Urothelium cell line (cell line): ENCODE measurements around the gene SLC8A1.

Experiments used
- DNase-seq: peaks from one replicate; pipeline ENCODE4 v3.0.0; 2011; ENCODE audit warnings: low spot score, mixed read lengths
- FAIRE-seq: peaks from 2 replicates; lab custom pipeline; 2011; peaks lifted over from hg19 to GRCh38; lab: Jason Lieb, UNC

Gene SLC8A1

DNA sequence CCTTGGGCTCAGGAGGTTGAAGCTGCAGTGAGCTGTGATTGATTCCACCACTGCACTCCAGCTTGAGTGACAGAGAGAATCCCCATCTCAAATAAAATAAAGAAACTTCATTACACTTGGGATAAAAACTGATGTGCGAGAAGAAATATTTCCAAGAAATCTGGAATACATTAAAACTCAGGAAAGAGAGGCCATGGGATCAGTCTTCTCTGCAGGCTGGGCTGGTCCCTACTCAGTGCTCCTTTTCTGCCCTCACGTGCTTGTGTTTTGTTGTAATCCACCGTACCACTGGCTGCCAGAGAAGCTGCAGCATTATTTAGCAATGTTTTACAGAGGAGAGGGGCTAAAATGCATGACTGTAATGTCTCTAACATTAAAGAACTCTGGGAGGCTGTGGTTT, 282.0 kb downstream of the SLC8A1 start:
- DNase-seq (no peak), FAIRE-seq (no peak)

GRCh38 chr2:40169430-40169829, 282.5 kb downstream of the SLC8A1 start:
- FAIRE-seq, result no peak

DNA sequence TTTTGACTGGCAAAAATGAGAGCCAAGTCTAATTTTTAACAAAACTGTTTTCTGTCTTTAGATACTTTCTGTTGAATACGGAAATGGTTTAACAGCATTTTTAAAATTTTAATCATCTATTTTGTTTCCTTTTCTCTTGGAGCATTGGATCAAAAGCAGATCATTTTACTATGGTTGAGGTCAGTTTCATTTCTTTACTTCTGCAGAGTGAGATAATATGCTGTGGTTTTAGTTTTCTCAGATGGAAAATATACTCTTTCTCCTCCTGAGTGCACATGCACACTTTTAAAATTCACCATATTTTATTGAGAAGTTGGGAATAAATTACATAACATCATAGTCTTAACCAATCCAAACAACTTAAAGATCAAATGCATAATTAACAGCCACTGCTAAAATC, 283.3 kb downstream of the SLC8A1 start:
- FAIRE-seq, result no peak

More at GRCh38 chr2:40169430-40169829, 282.5 kb downstream of the SLC8A1 start:
- no peak for DNase-seq

DNA sequence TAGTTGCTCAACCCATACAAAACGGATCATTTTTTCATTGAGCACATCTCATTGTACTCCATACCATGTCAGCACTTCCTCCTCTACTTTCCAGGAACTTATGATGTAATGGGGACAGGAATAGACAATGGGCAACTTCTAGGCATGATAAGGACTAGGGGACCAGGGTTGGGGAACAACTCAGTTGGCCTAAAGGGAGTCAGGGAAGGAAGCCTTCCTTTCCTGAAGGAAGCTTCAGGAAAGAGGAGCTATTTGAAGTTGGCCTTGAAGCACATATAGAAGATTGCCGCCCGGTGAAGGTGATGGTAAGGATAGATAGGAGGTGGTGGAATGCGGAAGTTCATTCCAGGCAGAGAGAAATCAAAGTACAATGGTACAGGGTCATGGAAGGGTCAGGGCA, 283.9 kb downstream of the SLC8A1 start:
- DNase-seq (no peak), FAIRE-seq (no peak)

More for the DNA sequence above, 283.3 kb downstream of the SLC8A1 start:
- no peak for DNase-seq

DNA sequence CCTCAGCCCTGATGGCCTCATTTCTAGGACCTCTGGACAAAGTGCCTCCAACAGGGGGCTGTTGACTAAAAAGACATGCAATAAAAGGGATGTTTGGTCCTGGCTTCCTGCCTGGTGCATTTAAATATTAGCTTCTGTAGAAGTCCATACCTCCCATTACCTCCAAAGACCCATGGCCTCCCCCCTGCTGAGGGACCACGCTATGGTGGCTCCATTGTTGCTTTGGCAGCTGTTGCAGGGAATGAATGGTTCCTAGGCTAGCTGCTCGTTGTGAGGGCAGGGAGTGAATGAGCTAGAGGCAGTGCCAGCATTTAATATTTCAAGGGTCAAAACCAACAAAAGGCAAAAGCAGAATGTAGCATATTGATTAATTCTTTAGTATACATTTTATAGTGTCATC, 285.9 kb downstream of the SLC8A1 start:
- no peak for DNase-seq
- FAIRE-seq, result no peak

DNA sequence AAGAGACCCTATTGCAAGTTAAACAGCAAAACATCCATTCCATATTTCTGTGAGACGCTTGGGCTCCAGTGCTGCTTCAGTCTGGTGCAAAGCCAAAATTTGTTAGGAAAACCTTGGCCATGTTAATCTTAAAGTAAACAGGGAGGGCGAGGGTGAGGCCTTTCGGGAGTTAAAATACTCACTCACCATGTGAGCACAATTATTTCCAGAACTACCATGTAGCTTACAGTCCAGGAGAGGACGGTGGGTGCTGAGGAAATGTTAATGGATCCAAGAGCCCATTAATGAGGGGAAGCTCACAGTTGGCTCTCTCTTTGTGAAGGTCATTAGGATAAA, 286.4 kb downstream of the SLC8A1 start:
- FAIRE-seq (no peak), DNase-seq (no peak)

GRCh38 chr2:40164736-40165508, 287.0 kb downstream of the SLC8A1 start:
- FAIRE-seq (no peak), DNase-seq (no peak)

- FAIRE-seq, result no peak
- DNase-seq, result no peak
These were observed 289.9 kb downstream of the SLC8A1 start for GRCh38 chr2:40161986-40162385.

- DNase-seq, result no peak
- FAIRE-seq, result no peak
These were observed 291.1 kb downstream of the SLC8A1 start for GRCh38 chr2:40160751-40161218.

GRCh38 chr2:40159333-40159732, 292.6 kb downstream of the SLC8A1 start:
- FAIRE-seq (no peak), DNase-seq (no peak)

- no peak for DNase-seq
- FAIRE-seq, result no peak
These were observed 293.1 kb downstream of the SLC8A1 start for GRCh38 chr2:40158781-40159180.

DNA sequence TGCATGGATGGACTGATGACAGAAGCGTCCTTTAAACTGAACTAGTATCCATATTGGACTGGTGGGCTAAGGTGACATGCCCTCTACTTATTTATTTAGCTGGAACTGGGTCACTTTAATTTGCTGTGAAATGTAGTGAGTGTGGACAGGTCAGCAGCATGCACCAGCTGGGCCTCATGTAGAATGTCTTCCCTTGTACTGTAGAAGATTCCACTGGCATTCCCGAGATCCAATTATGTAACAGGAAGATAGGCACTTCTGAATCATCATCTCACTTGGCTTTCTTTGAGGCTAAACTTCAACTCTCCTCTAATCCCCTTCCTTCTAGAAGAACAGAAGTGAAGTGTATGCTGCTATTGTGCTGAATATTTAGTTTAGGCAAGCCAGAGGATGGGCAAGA, 296.2 kb downstream of the SLC8A1 start:
- FAIRE-seq, result no peak
- no peak for DNase-seq

DNA sequence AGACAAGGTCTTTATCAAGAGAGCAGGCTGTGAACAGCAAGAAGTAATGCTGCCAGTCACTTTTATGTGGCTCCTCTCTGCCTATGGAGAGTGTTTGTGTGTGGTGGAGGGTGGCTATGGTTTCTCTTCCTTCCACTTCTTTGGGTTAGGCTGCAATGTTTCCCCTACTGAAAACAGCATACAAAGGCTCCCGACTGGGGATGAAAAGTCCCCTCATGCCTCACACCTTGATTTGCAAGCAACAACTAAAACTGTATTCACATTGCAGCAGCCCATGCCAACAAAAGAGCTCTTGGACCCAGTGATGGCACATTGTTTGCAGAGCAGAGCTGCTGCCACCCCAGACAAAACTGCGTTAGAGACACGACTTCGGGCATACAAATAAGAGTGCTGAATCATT, 301.6 kb downstream of the SLC8A1 start:
- no peak for DNase-seq
- FAIRE-seq, result no peak

DNA sequence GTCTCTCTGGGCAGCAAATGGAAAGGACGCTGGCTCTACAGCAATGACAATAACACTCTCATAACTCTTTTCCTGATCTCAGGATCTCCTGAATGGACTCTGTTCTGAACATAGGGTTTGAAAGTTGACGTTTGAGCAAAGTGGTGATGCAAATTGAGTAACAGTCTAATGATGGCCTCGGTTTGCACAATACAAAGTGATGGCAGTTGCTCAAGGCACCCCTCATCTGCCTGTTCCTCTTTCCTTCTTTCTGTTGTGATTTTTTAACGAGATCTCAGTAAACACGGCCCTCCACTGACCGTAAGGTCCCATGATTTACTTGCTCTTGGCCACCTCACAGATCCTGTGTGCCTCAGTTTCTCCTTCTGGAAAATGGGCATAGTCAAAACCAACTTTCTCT, 303.6 kb downstream of the SLC8A1 start:
- FAIRE-seq, result no peak
- no peak for DNase-seq

DNA sequence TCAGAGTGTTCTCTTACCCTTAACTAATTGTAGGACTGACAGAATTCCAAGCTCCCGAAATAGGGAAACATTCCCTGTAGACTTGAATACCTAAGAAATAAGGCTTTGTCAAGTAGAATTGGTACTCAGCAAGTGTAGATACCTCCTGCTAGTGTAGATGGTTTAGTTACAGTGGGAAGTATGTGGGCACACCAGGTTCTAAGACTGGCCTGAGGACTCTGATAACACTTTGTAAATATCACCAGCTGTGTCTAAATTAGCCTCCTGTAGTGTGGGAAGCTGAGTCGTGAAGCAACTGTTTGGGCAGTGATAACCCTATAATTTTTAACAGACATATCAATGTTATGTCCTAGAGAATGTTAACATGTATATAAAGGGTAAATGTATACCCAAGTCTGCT, 304.5 kb downstream of the SLC8A1 start:
- DNase-seq (no peak), FAIRE-seq (no peak)

GRCh38 chr2:40144022-40144421, 307.9 kb downstream of the SLC8A1 start:
- no peak for FAIRE-seq
- no peak for DNase-seq

DNA sequence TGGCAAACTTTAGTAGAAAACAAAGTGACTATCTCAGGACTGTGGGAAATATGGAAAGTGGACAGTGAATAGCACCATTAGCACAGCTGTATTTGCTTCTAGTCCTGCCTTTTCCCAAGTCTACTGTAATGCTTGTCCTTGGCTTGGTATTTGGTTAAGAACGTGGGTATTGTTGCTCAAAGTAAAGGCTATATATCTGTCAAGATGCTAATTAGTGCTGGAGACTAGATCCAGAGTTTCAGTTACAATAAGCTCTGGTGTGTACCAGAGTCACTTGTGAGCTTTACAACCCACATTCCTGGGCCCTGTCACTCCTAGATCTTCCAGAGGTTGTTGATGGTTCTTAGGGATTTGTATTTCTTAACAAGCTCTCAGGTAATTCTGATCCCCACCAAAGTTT, 313.6 kb downstream of the SLC8A1 start:
- FAIRE-seq, result no peak
- DNase-seq, result no peak

- no peak for FAIRE-seq
These were observed 320.7 kb downstream of the SLC8A1 start for GRCh38 chr2:40131081-40131704.

GRCh38 chr2:40130251-40130994, 321.5 kb downstream of the SLC8A1 start:
- no peak for DNase-seq
- FAIRE-seq, result no peak

More at GRCh38 chr2:40131081-40131704, 320.7 kb downstream of the SLC8A1 start:
- no peak for DNase-seq

DNA sequence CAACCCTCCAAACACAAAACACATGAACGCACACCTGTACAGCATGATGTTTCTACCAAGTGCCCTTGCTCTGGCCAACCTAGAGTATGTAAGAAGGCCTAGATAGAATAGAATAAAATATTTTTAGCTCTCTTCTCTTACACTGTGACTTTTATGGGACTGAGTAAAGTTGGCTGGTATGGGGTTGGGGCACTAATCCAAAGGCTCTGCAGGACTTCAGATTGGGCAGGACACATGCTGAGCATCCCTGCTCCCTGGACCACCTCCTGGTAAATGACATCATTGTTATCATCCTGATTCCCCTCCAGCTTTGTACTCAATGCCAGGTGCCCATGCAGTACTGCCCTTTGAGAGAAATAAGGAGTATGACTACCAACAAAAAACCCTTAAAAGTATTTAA, 322.2 kb downstream of the SLC8A1 start:
- DNase-seq (no peak), FAIRE-seq (no peak)

- DNase-seq (no peak), FAIRE-seq (no peak)
These were observed 323.1 kb downstream of the SLC8A1 start for GRCh38 chr2:40128796-40129195.
